Measurements from ENCODE around the gene WT1.

WT1 gene

DNA sequence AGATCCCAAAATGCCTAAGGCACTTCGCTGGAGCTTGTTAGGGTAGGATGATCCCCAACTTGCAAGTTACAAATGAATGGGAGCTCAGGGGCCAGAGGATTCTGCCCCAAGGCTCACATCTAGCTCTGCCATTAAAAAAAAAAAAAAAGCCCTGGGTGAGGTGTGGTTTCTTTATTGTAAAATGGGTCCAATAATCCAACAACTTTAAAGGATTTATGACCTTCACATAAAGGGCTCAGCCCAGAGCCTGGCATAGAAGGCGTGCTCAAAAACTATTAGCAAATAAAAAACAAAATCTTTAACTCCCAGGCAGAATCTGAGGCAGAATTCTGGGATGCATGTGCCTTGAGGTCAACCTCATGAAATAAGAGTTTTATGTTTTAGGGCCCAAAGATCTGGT, 42.5 kb downstream of the WT1 start:
- DNase-seq (no peak), ATAC-seq (no peak)
- Mint-ChIP-seq H3K4me1 (no peaks in the 10 kb centered on the region), H3K36me3 (ENCODE audit: low read depth) (no peaks in the 10 kb centered on the region), H3K4me3 (no peak overlapping the region), H3K27ac (no peak overlapping the region), H3K9me3 (no peaks in the 10 kb centered on the region), H3K27me3 (peaks cover 2% of the 10 kb centered on the region)

DNA sequence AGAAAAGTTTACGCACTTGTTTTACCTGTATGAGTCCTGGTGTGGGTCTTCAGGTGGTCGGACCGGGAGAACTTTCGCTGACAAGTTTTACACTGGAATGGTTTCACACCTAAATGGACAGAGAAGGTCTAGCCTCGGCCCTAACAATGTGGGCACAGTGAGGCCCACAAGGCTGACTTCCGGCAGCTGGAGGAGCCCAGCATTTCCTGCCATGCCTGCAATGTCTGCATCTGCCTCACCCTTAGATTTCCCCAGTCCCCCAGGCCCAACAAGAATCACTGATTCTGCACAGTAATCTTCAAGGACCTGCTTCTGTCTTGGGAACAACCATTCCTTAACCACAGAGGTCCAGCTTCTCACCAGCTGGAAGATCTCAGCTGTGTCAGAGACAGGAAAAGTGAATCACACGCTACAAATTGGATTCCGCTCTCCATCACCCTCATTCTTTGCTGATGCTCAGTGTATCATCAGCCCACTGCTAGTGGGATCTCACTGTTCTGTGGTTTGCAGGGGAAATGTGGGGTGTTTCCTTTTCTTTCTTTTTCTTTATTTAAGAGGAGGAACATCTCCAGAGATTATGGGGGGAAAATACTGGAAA, 43.3 kb downstream of the WT1 start:
- H3K4me3 Mint-ChIP-seq, result no peak overlapping the region
- no peak for ATAC-seq

DNA sequence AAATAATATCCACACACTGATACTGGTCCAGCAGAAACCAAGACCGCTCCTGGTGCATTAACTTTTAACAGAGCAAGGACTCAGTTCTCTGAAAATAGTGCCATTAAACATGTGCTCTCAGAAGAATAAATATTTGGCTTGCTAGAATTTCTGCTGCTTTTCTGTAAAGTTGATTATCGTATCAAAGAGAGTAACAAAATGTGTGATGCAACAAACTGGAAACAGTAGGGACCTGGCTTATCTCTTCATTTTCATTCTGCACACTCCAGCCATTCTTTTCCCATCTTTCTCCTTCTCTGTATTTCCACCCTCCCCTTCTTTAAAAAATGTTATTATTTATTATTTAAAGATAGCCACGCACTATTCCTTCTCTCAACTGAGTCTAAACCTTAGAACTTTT, 43.9 kb downstream of the WT1 start:
- Mint-ChIP-seq H3K36me3 (ENCODE audit: low read depth) (no peaks in the 10 kb centered on the region), H3K4me1 (no peaks in the 10 kb centered on the region), H3K27ac (no peak overlapping the region), H3K27me3 (peaks cover 2% of the 10 kb centered on the region), H3K4me3 (no peak overlapping the region), H3K9me3 (no peaks in the 10 kb centered on the region)
- ATAC-seq, result no peak
- no peak for DNase-seq

More for the DNA sequence above, 43.3 kb downstream of the WT1 start:
- no peak for DNase-seq
- Mint-ChIP-seq H3K36me3 (ENCODE audit: low read depth) (no peaks in the 10 kb centered on the region), H3K27me3 (peaks cover 2% of the 10 kb centered on the region), H3K9me3 (no peaks in the 10 kb centered on the region), H3K4me1 (no peaks in the 10 kb centered on the region), H3K27ac (no peak overlapping the region)

DNA sequence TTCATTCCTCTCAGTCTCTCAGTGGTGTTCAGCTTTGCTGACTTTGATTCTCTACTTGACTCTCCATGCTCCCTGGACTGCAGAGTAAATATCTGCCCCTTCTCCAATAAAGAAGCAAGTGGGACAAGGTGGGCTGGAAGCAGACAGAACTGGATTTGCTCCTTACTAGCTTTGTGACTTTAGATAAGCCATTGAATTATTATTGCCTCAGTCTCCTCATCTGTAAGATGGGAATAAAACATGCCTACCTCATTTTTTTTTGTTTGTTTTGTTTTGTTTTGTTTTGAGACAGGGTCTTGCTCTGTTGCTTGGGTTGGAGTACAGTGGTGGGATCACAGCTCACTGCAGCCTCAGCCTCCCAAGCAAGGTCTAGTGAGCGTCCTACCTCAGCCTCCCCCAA, 44.6 kb downstream of the WT1 start:
- ATAC-seq, result no peak
- no peak overlapping the region for H3K27ac Mint-ChIP-seq

DNA sequence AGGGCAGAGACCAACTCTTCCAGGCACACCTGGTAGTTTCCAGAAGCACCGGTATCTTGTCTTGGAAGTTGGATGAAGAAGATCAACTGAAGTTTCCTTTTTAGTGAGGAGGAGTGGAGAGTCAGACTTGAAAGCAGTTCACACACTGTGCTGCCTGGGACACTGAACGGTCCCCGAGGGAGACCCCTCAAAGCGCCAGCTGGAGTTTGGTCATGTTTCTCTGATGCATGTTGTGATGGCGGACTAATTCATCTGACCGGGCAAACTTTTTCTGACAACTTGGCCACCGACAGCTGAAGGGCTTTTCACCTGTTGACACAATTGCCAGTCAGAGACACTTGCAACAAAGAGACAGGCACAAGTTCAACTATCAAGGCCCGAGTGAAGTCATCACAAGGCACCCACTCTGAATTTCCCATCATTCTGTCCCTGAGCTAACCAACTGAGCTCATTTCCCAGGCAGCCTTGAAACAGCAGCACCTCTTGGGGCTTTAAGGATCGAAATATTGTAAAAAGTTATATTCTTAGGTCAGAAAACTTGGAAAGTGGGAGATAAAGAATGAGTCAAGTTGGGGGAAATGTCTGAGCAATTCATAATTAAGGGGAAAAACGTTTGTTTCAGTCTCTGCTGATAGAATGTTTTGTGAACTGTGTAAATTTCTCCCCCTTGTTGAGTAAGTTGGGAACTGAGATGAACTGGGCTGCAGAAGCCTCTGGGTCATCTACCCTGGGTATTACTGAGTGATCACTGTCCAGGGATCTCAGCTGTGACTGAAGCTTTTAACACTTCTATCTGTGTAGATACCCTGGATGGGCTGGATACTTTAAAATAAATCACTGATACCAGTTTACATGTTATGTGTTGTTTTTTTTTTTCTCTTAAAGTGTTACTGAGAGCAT, 46.2 kb downstream of the WT1 start:
- ATAC-seq (no peak), DNase-seq (no peak)
- no peak overlapping the region for H3K4me3 Mint-ChIP-seq
- no peaks in the 10 kb centered on the region for H3K9me3 Mint-ChIP-seq
- H3K27me3 Mint-ChIP-seq, result peaks cover 1% of the 10 kb centered on the region
- H3K27ac Mint-ChIP-seq, result no peak overlapping the region
- H3K36me3 Mint-ChIP-seq (ENCODE audit: low read depth), result no peaks in the 10 kb centered on the region
- no peaks in the 10 kb centered on the region for H3K4me1 Mint-ChIP-seq

More for the DNA sequence above, 44.6 kb downstream of the WT1 start:
- Mint-ChIP-seq H3K4me1 (no peaks in the 10 kb centered on the region), H3K4me3 (no peak overlapping the region), H3K36me3 (ENCODE audit: low read depth) (no peaks in the 10 kb centered on the region), H3K27me3 (peaks cover 2% of the 10 kb centered on the region), H3K9me3 (no peaks in the 10 kb centered on the region)
- DNase-seq, result no peak

DNA sequence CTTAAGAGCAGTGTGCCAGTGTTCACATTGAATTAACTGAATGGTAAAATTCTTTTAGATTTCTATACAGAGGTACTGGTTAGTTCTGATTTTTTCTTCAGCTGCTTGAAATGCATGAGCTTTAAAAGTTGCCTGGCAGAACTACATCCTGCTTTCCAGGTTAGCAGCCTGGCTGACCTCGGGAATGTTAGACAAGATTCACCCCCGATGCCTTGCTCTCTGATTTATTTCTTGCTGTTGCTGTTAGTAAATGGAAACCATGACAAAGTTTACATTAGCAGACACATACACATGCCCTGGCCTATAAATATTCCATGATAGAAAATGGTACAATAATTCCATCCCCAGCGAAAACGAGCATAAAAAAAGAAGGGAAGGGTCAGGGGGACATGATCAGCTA, 47.0 kb downstream of the WT1 start:
- no peak for DNase-seq
- Mint-ChIP-seq H3K27me3 (no peaks in the 10 kb centered on the region), H3K36me3 (ENCODE audit: low read depth) (no peaks in the 10 kb centered on the region), H3K4me1 (no peaks in the 10 kb centered on the region), H3K4me3 (no peak overlapping the region), H3K9me3 (no peaks in the 10 kb centered on the region), H3K27ac (no peak overlapping the region)
- no peak for ATAC-seq

DNA sequence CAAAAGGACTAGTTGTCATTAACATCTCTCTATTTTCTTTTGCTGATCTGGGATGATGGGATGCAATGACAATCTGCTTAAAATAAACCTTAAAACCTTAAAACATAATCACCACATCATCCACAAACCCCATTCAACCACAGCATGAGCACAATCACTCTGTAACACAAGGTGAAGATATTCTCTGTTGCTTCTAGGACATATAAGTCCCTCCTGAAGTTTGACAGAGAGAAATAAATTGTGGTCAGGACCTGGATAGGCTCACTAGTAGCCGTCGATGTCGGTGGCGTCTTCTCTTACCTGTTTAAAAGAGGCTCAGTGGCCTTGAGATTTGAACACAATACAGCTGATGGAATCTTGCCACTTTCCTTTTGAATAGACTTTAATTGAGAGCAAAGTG, 47.9 kb downstream of the WT1 start:
- ATAC-seq (no peak), DNase-seq (no peak)
- H3K27me3 Mint-ChIP-seq, result no peaks in the 10 kb centered on the region
- H3K4me3 Mint-ChIP-seq, result no peak overlapping the region
- no peaks in the 10 kb centered on the region for H3K36me3 Mint-ChIP-seq (ENCODE audit: low read depth)
- no peak overlapping the region for H3K27ac Mint-ChIP-seq
- no peaks in the 10 kb centered on the region for H3K4me1 Mint-ChIP-seq
- no peaks in the 10 kb centered on the region for H3K9me3 Mint-ChIP-seq

DNA sequence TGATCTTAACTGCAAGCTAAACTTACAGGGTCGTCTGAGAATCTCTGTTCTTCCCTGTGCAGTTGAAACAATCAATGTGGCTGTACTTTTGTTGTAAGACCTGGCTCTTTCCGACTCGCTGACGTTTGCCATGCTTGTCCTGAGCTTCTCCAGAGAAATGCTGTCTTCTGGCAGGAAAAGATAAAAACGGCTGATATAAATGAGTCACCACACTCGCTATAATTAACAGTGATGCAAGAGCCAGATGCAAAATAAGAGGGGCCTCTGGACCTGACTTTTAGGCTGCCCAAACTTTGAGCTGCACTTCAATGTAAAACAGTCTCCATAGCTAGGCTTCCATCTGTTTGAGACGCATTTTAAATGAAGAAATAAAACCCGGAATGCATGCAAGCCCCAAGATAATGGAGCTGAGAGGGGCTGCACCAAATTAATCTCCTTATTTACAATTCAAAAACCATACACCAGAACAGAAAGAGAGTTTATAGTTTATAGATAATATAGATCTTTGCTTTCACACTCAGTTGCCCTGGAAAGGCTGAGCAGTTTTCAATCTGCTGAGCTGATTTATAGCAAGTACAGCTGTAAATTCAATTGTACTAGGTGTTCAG, 48.5 kb downstream of the WT1 start:
- no peaks in the 10 kb centered on the region for H3K27me3 Mint-ChIP-seq
- H3K4me3 Mint-ChIP-seq, result no peak overlapping the region
- no peak overlapping the region for H3K27ac Mint-ChIP-seq
- no peaks in the 10 kb centered on the region for H3K36me3 Mint-ChIP-seq (ENCODE audit: low read depth)
- DNase-seq, result no peak
- H3K9me3 Mint-ChIP-seq, result no peaks in the 10 kb centered on the region
- ATAC-seq, result no peak
- no peaks in the 10 kb centered on the region for H3K4me1 Mint-ChIP-seq

DNA sequence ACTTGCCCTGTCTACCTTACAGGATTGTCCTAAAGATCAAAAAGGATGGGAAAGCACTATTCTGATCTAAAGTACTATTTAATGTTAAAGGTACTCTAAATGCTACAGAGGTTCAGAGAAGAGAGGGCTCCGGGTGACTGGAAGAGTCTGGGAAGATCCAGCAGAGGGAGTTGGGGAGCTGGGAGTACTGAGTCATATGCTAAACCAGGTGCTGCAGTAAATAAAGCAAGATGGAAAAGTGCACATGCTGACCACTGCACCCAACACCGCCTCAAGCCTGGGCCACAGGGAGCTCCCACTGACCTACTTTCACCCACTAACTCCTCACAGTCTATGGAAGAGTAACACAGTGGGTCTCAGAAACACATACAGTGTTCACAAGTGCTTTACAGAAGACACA, 49.3 kb downstream of the WT1 start:
- Mint-ChIP-seq H3K27me3 (no peaks in the 10 kb centered on the region), H3K4me3 (no peak overlapping the region), H3K4me1 (no peaks in the 10 kb centered on the region), H3K27ac (no peak overlapping the region), H3K36me3 (ENCODE audit: low read depth) (no peaks in the 10 kb centered on the region), H3K9me3 (no peaks in the 10 kb centered on the region)
- no peak for DNase-seq
- no peak for ATAC-seq

DNA sequence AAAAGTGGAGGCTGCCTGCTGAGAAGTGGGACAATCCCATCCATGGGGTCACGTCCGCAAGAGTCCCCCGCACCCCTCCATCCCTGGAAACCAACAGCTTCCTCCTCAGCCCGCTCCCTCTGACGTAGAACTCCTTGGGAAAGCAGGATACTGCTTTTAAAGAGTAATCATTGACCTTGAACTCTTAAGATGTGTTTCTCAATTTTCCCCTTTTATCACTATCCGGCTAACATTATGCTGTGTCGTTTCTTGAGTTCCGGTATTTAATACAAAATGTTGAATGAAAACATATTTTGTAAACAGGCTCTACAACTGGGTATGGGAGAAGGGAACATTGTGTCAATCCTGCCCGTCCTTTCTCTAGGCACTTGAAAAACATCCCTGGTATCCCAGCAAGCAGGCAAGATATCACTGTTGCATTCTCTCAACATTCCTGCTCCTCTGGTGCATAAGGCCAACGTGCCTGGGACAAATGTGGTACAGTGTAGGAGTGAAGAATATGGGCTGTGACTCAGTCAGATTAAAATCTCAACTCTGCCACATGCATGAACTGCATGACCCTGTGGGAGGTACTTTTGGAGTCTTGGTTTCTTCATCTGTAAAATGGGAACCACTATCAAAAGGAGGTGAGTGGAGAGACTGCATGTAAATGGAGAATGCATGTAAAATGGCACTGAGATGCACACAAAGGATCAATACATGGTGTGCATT, 52.8 kb downstream of the WT1 start:
- no peaks in the 10 kb centered on the region for H3K27me3 Mint-ChIP-seq
- no peak for DNase-seq
- no peak overlapping the region for H3K4me3 Mint-ChIP-seq

DNA sequence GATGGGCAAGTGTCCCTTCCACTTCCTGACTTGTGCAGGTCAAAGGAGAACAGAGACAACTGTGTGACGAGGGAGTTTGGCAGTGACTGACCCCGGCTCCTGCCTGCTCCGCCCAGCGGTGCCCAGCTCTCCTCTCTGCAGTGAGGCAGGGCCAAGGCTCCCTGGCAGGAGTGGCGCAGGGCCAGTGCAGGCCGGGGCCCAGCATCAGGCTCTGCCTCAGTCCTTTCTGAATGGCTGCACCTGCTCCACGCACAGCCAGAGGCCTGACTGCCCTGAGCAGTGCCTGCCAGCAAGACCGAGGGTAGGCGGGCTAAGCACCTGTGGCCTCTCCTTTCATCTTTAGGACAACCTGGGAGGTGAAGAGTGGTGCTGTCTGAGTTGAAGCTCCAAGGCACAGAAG, 54.2 kb downstream of the WT1 start:
- no peak for ATAC-seq
- Mint-ChIP-seq H3K27me3 (no peaks in the 10 kb centered on the region), H3K4me1 (no peaks in the 10 kb centered on the region), H3K27ac (no peak overlapping the region), H3K9me3 (no peaks in the 10 kb centered on the region), H3K36me3 (ENCODE audit: low read depth) (no peaks in the 10 kb centered on the region), H3K4me3 (no peak overlapping the region)
- DNase-seq, result no peak

More for the DNA sequence above, 52.8 kb downstream of the WT1 start:
- ATAC-seq, result no peak
- Mint-ChIP-seq H3K4me1 (no peaks in the 10 kb centered on the region), H3K9me3 (no peaks in the 10 kb centered on the region), H3K27ac (no peak overlapping the region), H3K36me3 (ENCODE audit: low read depth) (no peaks in the 10 kb centered on the region)

DNA sequence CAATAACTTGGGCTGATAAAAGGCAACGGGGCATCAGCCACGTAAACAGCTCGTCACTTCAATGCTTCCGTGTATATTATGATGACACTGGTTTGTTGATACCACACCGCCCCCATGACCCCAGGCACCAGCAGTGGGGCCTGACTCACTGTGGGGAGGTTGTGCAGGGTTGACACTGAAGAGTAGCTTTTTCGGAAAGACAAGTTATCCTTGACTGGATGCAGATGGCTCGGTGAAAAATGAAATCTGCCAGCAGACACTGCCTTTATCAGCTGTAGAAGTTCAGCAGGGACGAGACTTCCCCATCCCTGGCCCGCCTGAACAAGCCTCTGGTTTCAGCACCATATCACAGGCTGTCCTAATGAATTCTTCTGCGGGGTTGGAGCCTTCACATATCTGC, 55.6 kb downstream of the WT1 start:
- no peak overlapping the region for H3K27ac Mint-ChIP-seq
- no peaks in the 10 kb centered on the region for H3K4me1 Mint-ChIP-seq
- H3K9me3 Mint-ChIP-seq, result no peaks in the 10 kb centered on the region
- H3K4me3 Mint-ChIP-seq, result no peak overlapping the region
- peaks cover 4% of the 10 kb centered on the region for H3K27me3 Mint-ChIP-seq
- no peaks in the 10 kb centered on the region for H3K36me3 Mint-ChIP-seq (ENCODE audit: low read depth)
- DNase-seq (no peak), ATAC-seq (no peak)

DNA sequence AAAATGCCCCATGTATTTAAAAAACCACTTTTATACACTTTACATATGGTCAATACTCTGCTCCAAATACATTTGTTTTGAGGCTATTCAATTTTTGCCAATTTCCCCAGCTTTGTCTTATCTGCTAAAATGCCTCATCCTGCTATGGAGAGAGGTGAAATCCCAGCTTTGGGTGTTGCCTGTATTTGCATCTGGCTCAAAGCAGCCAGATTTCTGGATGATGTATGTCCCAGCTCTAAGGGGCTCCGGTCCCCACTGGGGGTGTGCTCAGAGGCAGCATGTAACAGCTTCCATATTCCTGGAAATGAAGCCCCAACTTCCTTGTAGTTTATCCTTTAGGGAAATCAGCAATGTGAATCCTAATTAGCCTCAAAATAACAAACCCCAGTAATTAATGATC, 59.5 kb downstream of the WT1 start:
- peaks cover 4% of the 10 kb centered on the region for H3K27me3 Mint-ChIP-seq
- no peak for ATAC-seq

DNA sequence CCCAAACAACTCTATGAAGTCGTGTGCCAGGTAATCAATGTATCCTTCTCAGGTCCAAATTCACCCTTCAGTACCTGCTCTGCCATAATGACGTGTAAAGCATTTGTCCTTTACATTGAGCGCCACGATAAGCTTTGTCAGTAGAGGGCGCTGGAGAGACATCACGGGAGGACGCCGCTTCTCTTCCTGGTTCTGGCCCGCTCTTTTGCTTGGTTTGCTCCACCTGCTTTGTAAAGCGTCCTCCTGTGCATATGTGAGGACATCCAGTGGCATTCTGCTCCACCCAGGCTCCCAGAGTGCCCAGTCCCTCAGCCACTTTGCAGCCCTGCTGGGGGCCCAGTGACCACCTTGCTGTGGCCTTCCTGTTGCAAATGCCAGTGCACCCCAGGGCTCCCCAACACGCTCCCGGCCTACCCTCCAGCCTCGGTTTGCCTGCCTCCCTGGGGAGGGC, 61.1 kb downstream of the WT1 start:
- Mint-ChIP-seq H3K36me3 (ENCODE audit: low read depth) (no peaks in the 10 kb centered on the region), H3K4me3 (no peak overlapping the region), H3K9me3 (peaks cover 4% of the 10 kb centered on the region), H3K27me3 (peaks cover 4% of the 10 kb centered on the region), H3K27ac (no peak overlapping the region), H3K4me1 (no peaks in the 10 kb centered on the region)
- ATAC-seq (no peak), DNase-seq (peak; percentile 54)

More for the DNA sequence above, 59.5 kb downstream of the WT1 start:
- no peak for DNase-seq
- no peaks in the 10 kb centered on the region for H3K4me1 Mint-ChIP-seq
- H3K27ac Mint-ChIP-seq, result no peak overlapping the region
- H3K9me3 Mint-ChIP-seq, result no peaks in the 10 kb centered on the region
- H3K4me3 Mint-ChIP-seq, result no peak overlapping the region
- no peaks in the 10 kb centered on the region for H3K36me3 Mint-ChIP-seq (ENCODE audit: low read depth)

Data from activated naive CD8-positive, alpha-beta T cell treated with anti-CD3 and anti-CD28 coated beads, Interleukin-2, amount 50 U/mL, for 24 hours (primary cell).